Fibroblast of pulmonary artery (primary cell): ENCODE results near the gene CALM1.

ENCODE experiments used
- DNase-seq: peaks from one replicate; pipeline ENCODE4 v3.0.0-alpha.2; 2010; ENCODE audit warnings: low read depth
- H3K4me3 ChIP-seq: replicated peaks from 2 replicates; pipeline ENCODE4 v1.5.1; 2011; ENCODE audit warnings: low read depth, mild to moderate bottlenecking, control low read depth, low read length, moderate library complexity
- TF ChIP-seq, protein P1 (sequence below): IDR thresholded peaks from 2 replicates; pipeline ENCODE4 v1.5.1; 2011; ENCODE audit warnings: mild to moderate bottlenecking, control low read depth, low read length, inconsistent platforms; ENCODE audit errors: missing control alignments

The CALM1 gene

DNA sequence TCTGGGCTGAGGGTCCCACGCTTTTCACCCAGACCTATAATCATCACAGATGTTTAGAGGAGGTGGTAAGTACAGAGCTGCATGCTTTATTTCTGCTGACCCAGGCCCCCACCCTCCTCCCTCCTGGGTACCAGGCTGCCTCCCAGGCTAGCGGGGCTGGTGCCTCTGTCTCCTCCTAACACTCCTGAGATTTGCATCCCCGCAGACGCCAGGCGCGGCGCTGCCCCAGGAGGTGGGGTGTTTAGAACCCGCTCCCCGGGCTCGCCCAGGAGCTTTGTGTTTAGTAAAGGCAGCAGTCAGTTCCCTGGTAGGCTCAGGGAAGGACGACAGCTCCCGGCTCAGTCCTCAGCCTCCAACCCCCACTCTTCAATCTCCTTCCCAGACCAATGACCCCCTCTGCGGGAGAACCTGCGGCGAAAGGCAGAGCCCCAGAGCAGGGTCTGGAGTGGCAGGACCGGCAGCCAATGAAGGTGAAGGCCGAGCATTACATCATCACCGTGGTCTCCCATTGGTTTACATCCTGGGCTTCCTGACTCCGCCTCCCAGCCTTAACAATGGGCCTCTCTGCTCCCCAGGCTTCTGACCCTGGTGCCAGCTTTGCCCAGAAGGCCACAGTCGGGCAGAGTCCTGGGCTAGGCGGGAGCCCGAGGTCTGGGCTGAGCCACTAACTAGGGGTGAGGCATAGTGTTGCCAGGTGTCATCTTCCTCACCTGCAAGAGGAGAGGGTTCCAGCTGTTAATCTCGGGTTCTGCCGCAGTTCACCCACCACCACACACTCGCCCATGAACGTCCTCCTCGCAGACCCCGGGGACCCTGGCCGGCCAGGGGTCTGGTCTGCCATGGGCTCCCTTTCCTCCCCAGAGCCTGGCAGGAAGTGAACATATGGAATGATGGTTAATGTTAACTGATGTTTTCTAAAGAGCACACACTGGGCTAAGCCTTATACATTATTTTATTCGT is 57.5 kb downstream of the CALM1 start:
- DNase-seq: peak; percentile 81
- TF ChIP-seq, protein P1, sequence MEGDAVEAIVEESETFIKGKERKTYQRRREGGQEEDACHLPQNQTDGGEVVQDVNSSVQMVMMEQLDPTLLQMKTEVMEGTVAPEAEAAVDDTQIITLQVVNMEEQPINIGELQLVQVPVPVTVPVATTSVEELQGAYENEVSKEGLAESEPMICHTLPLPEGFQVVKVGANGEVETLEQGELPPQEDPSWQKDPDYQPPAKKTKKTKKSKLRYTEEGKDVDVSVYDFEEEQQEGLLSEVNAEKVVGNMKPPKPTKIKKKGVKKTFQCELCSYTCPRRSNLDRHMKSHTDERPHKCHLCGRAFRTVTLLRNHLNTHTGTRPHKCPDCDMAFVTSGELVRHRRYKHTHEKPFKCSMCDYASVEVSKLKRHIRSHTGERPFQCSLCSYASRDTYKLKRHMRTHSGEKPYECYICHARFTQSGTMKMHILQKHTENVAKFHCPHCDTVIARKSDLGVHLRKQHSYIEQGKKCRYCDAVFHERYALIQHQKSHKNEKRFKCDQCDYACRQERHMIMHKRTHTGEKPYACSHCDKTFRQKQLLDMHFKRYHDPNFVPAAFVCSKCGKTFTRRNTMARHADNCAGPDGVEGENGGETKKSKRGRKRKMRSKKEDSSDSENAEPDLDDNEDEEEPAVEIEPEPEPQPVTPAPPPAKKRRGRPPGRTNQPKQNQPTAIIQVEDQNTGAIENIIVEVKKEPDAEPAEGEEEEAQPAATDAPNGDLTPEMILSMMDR: no peak
- H3K4me3 ChIP-seq: peak overlapping the region; percentile 39

DNA sequence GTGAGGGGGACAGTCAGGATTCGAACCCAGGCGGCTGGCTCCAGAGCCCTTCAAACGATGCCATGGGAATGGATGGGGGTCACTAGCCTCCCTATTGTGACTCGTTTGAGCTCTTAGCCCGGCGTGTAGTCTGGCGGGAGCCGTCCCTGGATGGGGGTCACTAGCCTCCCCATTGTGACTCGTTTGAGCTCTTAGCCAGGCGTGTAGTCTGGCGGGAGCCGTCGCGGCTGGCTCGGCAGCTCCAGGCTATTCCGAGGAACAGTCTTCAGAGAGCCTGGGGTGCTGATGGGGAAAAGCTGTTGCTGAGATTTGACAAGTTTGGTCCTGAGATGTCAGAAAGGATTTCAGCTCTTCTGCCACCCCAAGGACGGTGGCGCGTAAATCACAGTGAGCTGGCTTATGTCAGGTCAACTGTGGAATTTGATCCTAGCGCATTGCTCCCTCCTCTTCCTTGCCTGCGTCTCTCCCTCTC is 58.3 kb downstream of the CALM1 start:
- no peak overlapping the region for H3K4me3 ChIP-seq
- TF ChIP-seq, protein P1: no peak
- no peak for DNase-seq

DNA sequence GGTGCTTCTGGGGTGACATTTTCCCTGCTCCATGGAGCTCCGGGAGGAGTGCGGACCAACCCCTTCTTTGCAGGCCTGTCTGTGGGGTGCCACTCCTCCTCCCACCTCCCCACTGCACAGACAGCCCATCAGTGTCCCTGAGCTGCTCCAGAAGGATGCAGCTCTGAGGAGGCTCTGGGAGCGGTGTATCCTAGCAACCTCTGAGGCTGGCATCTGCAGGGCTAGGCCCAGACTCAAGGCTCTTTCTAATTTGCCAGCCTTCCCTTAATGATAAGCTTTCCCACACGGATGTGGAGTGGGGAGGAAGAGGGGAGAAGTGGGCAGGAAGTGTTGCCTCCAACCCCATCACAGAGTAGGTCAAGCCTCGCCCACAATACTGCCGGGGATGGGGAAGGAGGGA is 59.7 kb downstream of the CALM1 start:
- H3K4me3 ChIP-seq: no peak overlapping the region
- TF ChIP-seq, protein P1: no peak
- DNase-seq: no peak

DNA sequence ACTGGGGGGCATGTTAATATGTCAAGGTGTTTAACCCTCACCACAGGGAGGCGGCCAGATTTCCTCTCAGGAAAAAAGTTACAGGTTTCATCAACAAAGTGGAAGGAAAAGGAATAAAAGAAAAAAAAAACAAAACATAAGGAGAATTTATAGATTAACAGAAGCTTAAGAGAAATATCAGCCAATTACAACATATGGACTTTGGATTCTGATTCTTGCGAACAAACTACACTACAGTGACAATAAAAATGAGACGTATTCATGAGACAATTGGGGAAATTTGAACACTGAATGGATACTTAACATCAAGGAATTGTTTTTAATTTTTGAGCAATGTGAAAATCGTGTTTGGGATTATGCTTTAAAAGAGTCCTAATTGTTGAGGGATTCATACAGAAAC is 60.4 kb downstream of the CALM1 start:
- H3K4me3 ChIP-seq: no peak overlapping the region

More for the DNA sequence above, 60.4 kb downstream of the CALM1 start:
- no peak for DNase-seq
- TF ChIP-seq, protein P1: no peak
